Astrocyte (in vitro differentiated cells and primary cell): ENCODE data around the gene CLCA2.

Experiments used
- CTCF ChIP-seq: IDR thresholded peaks from 2 replicates; pipeline ENCODE4 v1.5.1; 2011; ENCODE audit warnings: low read depth, mild to moderate bottlenecking, inconsistent platforms, low read length, moderate library complexity; ENCODE audit not compliant: insufficient read depth
- EZH2 ChIP-seq: IDR thresholded peaks from 2 replicates; pipeline ENCODE4 v1.6.1; 2012; ENCODE audit warnings: mild to moderate bottlenecking, low read length, inconsistent platforms; ENCODE audit not compliant: insufficient read depth

- TF ChIP-seq CTCF (no peak), EZH2 (no peak)
Measured at GRCh38 chr1:86445919-86446318, 21.9 kb downstream of the CLCA2 start.
